ENCODE results near the gene MRGPRE.

GRCh38 chr11:3200388-3201111, 31.7 kb downstream of the MRGPRE start:
- TF ChIP-seq POLR2A (IDR thresholded peaks at IDR 0.05) (no peak), CTCF (IDR thresholded peaks at IDR 0.05) (no peak)

Data from right lobe of liver (tissue), 4 donors.